HG02763 (cell line): Measurements from ENCODE around the gene CLCN4.

Experiments used
- ATAC-seq: cut with Tn5 transposase; IDR thresholded peaks from one replicate; pipeline ENCODE4 v1.9.1; 2021; ENCODE audit warnings: mild to moderate bottlenecking, moderate library complexity; ENCODE audit not compliant: unreplicated experiment

The CLCN4 gene

GRCh38 chrX:10189317-10190268 lies 32.8 kb downstream of the CLCN4 start:
- ATAC-seq: peak; percentile 66

- no peak for ATAC-seq
These were observed 33.6 kb downstream of the CLCN4 start for GRCh38 chrX:10190367-10190766.

- no peak for ATAC-seq
These were observed 36.8 kb downstream of the CLCN4 start for GRCh38 chrX:10193587-10193986.

DNA sequence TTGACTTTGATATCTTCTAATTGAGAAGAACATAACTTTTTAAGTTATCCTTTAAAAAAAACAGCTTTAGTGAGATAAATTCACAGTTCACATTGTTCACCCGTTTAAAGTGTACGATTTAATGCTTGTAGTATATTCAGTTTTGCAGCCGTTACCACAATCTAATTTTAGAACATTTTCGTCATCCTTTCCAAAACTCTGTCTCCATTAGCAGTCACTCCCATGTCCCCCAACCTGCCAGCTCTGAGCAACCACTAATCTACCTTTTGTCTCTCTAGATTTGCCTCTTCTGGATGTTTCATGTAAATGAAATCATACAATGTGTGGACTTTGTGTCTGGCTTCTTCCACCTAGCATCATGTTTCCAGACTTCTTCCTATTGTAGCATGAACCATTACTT lies 38.6 kb downstream of the CLCN4 start:
- ATAC-seq: no peak

DNA sequence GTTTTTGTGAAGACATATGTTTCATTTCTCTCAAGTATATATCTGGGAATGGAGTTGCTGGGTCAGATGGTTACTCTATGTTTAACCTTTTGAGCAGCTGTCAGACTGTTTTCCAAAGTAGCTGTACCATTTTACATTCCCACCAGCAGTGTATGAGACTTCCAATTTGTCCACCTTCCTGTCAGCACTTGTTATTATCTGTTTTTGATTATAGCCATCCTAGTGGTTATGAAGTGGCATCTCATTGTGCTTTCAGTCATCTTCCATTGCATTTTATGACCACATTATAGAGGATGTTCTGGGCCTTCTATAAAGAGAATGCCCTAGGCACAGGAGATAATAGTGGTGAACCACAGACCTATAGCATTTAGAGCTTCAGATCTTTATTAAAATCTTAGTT lies 39.2 kb downstream of the CLCN4 start:
- no peak for ATAC-seq

DNA sequence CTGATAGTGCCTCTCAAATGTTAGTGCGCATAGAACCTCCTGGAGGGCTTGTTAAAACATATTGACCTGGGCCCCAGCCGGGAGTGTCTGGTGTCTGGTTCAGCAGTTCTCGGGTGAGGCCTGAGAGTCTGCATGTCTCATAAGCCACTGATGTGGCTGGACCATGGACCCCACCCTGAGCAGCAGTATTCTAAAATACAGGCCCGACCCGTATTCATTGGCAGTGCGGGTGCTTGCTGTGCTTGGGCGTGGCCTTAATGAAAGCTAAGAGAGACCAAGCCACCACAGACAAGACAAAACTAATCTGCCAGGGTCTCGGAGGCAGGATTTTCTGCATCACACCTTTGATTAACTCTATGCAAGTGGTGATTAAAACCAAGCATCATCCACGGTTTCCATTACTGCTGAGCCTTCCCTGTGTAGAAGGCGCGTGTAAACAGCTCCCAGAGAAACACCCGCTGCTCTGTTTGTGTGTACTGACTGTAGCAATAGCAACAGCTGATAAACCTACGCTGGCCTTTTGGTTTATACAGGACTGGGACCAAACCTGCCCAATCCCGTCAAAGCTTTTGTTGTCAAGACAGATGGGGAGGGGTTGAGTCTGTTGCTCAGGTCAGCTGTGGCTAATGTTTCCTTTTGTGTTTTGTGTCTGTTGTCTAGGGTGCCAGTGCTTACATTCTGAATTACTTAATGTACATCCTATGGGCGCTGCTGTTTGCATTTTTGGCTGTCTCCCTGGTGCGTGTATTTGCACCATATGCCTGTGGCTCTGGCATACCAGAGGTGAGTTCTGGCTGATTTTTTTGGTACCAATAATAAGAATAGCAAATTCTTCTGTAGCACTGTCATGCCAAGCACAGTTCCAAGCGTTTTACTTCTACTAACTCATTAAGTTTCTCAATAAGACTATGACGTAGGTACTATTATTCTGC lies 40.8 kb downstream of the CLCN4 start:
- no peak for ATAC-seq

GRCh38 chrX:10198254-10198653 lies 41.5 kb downstream of the CLCN4 start:
- ATAC-seq: no peak

GRCh38 chrX:10199212-10199611 lies 42.4 kb downstream of the CLCN4 start:
- ATAC-seq: peak; percentile 81

DNA sequence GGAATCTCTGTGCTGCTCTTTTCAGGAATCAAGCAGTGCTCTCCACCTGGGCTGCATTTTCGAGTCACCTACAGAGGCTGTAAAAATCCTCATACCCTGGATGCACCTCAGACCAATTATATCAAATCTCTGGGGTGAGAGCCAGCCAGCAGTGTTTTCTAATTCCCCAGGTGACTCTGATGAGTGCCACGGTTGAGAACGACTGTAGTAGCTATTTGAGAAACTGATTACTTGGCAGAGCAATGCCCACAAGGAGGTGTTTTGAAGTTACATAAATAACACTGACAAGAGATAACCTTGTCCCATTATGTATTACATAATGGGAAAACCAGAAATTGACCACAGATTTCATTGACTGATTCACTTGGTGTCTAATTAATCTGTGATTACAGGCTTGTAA lies 46.8 kb downstream of the CLCN4 start:
- ATAC-seq: no peak

GRCh38 chrX:10206317-10206716 lies 49.5 kb downstream of the CLCN4 start:
- no peak for ATAC-seq

DNA sequence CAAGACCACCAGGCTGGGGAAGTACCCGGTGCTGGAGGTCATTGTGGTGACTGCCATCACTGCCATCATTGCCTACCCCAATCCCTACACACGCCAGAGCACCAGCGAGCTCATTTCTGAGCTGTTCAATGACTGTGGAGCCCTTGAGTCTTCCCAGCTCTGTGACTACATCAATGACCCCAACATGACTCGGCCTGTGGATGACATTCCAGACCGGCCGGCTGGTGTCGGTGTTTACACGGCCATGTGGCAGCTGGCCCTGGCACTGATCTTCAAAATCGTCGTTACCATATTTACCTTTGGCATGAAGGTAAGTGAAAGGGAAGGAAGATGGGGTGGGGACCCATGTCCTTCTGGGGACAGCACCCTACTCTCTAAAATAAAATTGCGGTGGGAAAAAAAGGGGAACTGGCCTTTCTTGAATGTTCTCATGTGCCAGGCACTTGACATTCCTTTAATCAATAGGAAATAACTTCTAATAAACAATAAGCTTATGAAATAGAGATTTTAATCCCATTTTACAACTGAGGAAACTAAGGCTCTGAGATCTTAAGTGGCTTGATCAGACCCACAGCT lies 51.6 kb downstream of the CLCN4 start:
- ATAC-seq: no peak

- ATAC-seq: no peak
These were observed 52.2 kb downstream of the CLCN4 start for GRCh38 chrX:10208953-10209352.

DNA sequence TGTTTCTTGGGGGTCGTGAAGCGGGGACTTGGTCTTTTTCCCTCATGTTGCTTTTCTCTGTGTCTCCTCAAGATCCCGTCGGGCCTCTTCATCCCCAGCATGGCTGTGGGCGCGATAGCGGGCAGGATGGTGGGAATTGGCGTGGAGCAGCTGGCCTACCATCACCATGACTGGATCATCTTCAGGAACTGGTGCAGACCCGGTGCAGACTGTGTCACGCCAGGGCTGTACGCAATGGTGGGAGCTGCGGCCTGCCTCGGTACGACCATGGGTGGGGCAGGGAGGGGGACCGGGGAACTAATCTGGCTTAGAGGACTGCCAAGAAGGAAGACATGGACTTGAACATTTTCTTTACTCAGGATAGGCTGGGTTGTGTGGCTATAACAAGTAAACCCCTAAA lies 55.6 kb downstream of the CLCN4 start:
- ATAC-seq: no peak

DNA sequence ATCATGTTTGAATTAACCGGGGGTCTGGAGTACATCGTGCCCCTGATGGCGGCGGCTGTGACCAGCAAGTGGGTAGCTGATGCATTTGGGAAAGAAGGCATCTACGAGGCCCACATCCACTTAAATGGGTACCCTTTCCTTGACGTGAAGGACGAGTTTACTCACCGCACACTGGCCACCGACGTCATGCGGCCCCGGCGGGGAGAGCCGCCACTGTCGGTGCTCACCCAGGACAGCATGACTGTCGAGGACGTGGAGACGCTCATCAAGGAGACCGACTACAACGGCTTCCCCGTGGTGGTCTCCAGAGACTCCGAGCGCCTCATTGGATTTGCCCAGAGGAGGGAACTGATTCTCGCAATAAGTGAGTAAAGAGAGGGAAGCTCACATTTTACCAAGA lies 56.9 kb downstream of the CLCN4 start:
- ATAC-seq: no peak

- no peak for ATAC-seq
These were observed 59.4 kb downstream of the CLCN4 start for GRCh38 chrX:10216208-10216607.

DNA sequence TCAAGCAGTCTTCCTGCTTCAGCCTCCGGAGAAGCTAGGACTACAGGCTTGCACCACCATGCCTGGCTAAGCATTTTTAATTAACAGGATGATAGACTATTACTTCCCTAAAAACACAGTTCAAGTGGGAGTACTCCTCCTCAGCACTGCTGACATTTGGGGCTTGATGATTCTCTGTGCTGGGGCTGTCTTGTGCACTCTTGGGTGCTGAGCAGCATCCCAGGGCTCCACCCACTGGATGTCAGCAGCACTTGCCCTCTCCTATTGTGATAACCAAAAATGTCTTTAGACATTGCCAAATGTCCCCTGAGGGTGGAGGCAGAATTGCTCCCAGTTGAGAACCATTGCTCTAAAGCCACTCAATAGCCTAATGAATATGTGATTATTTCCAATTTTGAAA lies 60.4 kb downstream of the CLCN4 start:
- no peak for ATAC-seq

DNA sequence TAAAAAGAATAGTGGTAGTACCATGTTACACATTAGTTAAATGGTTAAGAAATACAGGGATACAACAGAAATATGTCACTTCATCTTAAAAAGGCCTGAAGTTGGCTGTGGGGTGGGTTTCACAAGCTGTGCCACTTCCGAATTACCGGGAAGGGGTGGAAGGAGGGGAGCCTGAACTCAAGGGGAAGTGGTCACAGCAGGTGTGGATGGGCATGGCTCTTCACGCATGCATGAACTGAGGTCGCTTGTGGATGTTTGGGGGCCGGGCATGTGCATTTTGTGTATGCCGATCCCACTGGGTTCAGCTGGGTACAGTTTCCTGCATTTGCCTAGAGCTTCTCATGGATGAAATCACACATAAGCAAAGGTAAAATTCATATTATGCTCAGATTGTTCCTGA lies 64.9 kb downstream of the CLCN4 start:
- no peak for ATAC-seq

GRCh38 chrX:10223276-10223675 lies 66.5 kb downstream of the CLCN4 start:
- ATAC-seq: no peak

GRCh38 chrX:10223781-10224180 lies 67.0 kb downstream of the CLCN4 start:
- no peak for ATAC-seq

DNA sequence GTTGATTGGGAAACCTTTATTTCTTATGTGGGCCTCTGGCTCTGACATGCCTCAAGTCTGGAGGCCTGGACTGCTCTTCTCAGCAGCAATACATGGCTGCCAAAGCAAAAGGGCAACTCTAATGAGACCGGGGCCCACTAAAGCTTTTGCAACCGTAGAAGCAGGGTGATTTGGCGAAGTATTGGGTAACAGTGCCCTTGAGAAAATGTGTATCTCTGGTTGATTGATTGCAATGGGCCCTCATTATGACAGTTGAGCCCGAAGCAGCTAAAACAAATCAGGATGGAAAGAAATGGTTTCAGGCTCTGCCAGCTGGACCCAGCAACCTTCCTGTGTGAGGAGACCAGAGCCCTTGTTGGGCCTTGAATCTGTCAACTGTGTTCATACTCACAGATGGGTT lies 73.4 kb downstream of the CLCN4 start:
- ATAC-seq: no peak

DNA sequence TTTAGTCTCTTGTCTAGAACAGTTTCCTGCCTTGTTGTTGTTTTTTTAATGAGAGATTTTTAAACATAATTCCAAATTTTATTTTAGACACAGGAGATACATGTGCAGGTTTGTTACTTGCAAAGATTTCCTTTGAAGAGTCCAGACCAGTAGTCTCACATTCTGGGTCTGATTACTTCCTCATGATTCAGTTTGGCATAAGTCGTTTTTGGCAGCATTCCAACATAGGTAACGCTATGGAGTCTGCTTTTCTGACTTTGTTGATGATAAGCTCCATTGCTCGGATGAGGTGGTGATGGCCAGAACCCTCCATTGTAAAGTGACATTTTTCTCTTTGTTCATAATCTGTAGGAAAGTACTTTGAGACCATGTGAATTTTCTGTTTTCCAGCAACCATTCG lies 74.7 kb downstream of the CLCN4 start:
- no peak for ATAC-seq
